GM23338 (cell line): Measurements from ENCODE around the gene AGRN.

Experiments used
- CREB1 ChIP-seq: fragments of 250-450 bp; sonication (Bioruptor Pico); IDR thresholded peaks from 2 replicates; pipeline ENCODE4 v1.5.0; 2020; ENCODE audit warnings: low read depth, mild to moderate bottlenecking, moderate library complexity
- EZH2 ChIP-seq: fragments of 200-600 bp; sonication (generic); IDR thresholded peaks from one replicate; pipeline ENCODE4 v1.8.0; 2017; ENCODE audit warnings: antibody characterized with exemption, mild to moderate bottlenecking, low read depth; ENCODE audit not compliant: unreplicated experiment
- EZH2phosphoT487 ChIP-seq: fragments of 200-600 bp; sonication (generic); IDR thresholded peaks from one replicate; pipeline ENCODE4 v1.8.1; 2018; ENCODE audit warnings: antibody characterized with exemption; ENCODE audit not compliant: unreplicated experiment
- JUNB ChIP-seq: IDR thresholded peaks from one replicate; pipeline ENCODE4 v1.6.1; 2016; ENCODE audit warnings: antibody characterized with exemption; ENCODE audit not compliant: unreplicated experiment
- POLR2AphosphoS5 ChIP-seq: IDR thresholded peaks from 2 replicates; pipeline ENCODE4 v1.6.1; 2016; ENCODE audit warnings: antibody characterized with exemption, low read depth
- ZNF114 ChIP-seq: fragments of 250-450 bp; sonication (Bioruptor Pico); IDR thresholded peaks from 2 replicates; pipeline ENCODE4 v1.5.0; 2020; ENCODE audit warnings: mild to moderate bottlenecking, moderate library complexity
- TF ChIP-seq, protein P1 (sequence below), 2 experiments: fragments of 200-600 bp in 1 of 2; sonication (generic) in 1 of 2; conservative IDR thresholded peaks; 2 replicates each; pipeline versions ENCODE4 v1.5.1 to v1.6.1; 2016 to 2017; ENCODE audit warnings: antibody characterized with exemption in 2 of 2, low read depth in 2 of 2, mild to moderate bottlenecking in 2 of 2, moderate library complexity in 1 of 2
- TF ChIP-seq, protein P2 (sequence below): IDR thresholded peaks from one replicate; pipeline ENCODE4 v1.6.1; 2018; ENCODE audit warnings: antibody characterized with exemption; ENCODE audit not compliant: unreplicated experiment

DNA sequence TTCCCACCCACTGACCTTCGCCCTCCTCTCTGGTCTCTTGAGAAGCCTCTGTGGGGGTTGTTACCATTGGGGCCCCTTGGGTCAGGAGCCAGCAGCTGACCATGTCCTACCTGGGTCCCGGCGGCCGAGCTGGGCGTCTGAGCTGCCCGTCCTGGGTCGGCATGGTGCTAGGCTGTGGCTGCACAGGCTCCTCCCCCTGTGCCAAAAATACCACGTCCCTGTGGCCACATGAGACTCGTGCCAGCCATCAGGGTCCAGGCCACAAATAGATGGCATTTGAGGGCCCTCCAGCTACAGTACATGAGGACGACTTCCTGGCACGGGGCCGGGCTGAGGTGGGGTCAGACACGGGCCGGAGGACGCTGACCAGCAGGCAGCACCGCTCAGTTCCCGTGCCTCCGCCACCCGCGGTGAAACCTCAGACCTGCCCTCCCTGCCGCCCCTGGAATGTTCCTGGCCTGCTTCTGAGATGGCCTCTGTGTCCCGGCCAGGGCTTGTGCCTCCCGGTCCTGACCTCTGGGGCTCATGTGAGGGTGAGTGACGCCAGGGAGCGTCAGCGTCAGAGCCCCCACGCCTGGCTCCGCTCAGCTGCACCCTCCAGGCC is 37.9 kb upstream of the AGRN start, which contains the start of gene PERM1:
- TF ChIP-seq POLR2AphosphoS5 (no peak), CREB1 (CRISPR knock-in tag) (no peak), EZH2 (no peak), JUNB (no peak), EZH2phosphoT487 (no peak), ZNF114 (CRISPR knock-in tag) (no peak)
- TF ChIP-seq, protein P1, sequence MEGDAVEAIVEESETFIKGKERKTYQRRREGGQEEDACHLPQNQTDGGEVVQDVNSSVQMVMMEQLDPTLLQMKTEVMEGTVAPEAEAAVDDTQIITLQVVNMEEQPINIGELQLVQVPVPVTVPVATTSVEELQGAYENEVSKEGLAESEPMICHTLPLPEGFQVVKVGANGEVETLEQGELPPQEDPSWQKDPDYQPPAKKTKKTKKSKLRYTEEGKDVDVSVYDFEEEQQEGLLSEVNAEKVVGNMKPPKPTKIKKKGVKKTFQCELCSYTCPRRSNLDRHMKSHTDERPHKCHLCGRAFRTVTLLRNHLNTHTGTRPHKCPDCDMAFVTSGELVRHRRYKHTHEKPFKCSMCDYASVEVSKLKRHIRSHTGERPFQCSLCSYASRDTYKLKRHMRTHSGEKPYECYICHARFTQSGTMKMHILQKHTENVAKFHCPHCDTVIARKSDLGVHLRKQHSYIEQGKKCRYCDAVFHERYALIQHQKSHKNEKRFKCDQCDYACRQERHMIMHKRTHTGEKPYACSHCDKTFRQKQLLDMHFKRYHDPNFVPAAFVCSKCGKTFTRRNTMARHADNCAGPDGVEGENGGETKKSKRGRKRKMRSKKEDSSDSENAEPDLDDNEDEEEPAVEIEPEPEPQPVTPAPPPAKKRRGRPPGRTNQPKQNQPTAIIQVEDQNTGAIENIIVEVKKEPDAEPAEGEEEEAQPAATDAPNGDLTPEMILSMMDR (conservative IDR thresholded peaks at IDR 0.05; ENCODE audit: low read depth in 2 of 2) = no peak
- TF ChIP-seq, protein P2, sequence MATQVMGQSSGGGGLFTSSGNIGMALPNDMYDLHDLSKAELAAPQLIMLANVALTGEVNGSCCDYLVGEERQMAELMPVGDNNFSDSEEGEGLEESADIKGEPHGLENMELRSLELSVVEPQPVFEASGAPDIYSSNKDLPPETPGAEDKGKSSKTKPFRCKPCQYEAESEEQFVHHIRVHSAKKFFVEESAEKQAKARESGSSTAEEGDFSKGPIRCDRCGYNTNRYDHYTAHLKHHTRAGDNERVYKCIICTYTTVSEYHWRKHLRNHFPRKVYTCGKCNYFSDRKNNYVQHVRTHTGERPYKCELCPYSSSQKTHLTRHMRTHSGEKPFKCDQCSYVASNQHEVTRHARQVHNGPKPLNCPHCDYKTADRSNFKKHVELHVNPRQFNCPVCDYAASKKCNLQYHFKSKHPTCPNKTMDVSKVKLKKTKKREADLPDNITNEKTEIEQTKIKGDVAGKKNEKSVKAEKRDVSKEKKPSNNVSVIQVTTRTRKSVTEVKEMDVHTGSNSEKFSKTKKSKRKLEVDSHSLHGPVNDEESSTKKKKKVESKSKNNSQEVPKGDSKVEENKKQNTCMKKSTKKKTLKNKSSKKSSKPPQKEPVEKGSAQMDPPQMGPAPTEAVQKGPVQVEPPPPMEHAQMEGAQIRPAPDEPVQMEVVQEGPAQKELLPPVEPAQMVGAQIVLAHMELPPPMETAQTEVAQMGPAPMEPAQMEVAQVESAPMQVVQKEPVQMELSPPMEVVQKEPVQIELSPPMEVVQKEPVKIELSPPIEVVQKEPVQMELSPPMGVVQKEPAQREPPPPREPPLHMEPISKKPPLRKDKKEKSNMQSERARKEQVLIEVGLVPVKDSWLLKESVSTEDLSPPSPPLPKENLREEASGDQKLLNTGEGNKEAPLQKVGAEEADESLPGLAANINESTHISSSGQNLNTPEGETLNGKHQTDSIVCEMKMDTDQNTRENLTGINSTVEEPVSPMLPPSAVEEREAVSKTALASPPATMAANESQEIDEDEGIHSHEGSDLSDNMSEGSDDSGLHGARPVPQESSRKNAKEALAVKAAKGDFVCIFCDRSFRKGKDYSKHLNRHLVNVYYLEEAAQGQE = no peak
